Measurements from ENCODE around the gene SLC38A11.

DNA sequence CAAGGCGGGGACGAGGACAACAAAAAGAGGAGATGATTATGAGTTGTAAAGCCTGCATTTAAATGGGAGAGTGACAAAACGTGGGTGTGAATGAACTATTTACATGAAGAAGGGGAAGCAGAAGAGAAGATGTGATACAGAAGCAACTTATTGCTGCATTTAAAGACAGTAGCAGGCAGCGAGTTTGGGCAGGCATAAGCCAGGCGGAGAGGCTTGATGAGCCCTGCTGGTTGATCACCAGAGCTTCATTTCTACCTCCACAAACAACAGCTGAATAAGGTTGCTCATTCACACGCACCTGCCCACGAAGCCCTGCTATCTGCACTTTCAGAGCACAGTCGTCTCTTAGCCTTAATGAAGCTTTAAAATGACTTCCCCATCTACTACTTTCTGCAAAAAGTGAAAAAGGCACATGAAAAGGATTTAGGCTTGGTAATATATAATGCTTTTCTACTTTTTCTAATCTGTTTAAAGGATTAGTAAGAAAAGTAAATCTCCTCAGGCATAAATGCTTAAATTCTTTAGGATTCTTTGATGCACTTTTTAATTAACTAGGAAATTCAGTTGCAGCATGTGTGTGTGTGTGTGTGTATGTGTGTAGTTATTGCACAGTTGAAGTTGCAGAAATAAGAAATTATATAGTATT lies 3.1 kb downstream of the SLC38A11 start:
- TF ChIP-seq BACH2 (CRISPR knock-in tag; IDR thresholded peaks at IDR 0.05; ENCODE audit: borderline replicate concordance) (no peak), TOX (CRISPR knock-in tag; IDR thresholded peaks at IDR 0.05; ENCODE audit: borderline replicate concordance) (no peak), ESRRG (CRISPR knock-in tag; IDR thresholded peaks at IDR 0.05) (no peak), RARB (CRISPR knock-in tag; IDR thresholded peaks at IDR 0.05) (no peak), ISL1 (CRISPR knock-in tag; IDR thresholded peaks at IDR 0.05) (no peak), ZNF70 (CRISPR knock-in tag; IDR thresholded peaks at IDR 0.05) (no peak), PPARA (CRISPR knock-in tag; IDR thresholded peaks at IDR 0.05; ENCODE audit: borderline replicate concordance) (no peak), TSHZ2 (CRISPR knock-in tag; IDR thresholded peaks at IDR 0.05) (no peak), CSDC2 (CRISPR knock-in tag; IDR thresholded peaks at IDR 0.05) (no peak), SNAI2 (CRISPR knock-in tag; IDR thresholded peaks at IDR 0.05) (no peak)
- TF ChIP-seq, protein P1, sequence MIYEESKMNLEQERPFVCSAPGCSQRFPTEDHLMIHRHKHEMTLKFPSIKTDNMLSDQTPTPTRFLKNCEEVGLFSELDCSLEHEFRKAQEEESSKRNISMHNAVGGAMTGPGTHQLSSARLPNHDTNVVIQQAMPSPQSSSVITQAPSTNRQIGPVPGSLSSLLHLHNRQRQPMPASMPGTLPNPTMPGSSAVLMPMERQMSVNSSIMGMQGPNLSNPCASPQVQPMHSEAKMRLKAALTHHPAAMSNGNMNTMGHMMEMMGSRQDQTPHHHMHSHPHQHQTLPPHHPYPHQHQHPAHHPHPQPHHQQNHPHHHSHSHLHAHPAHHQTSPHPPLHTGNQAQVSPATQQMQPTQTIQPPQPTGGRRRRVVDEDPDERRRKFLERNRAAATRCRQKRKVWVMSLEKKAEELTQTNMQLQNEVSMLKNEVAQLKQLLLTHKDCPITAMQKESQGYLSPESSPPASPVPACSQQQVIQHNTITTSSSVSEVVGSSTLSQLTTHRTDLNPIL (CRISPR knock-in tag; IDR thresholded peaks at IDR 0.05; ENCODE audit: low read depth), result no peak
- TF ChIP-seq, protein P2, sequence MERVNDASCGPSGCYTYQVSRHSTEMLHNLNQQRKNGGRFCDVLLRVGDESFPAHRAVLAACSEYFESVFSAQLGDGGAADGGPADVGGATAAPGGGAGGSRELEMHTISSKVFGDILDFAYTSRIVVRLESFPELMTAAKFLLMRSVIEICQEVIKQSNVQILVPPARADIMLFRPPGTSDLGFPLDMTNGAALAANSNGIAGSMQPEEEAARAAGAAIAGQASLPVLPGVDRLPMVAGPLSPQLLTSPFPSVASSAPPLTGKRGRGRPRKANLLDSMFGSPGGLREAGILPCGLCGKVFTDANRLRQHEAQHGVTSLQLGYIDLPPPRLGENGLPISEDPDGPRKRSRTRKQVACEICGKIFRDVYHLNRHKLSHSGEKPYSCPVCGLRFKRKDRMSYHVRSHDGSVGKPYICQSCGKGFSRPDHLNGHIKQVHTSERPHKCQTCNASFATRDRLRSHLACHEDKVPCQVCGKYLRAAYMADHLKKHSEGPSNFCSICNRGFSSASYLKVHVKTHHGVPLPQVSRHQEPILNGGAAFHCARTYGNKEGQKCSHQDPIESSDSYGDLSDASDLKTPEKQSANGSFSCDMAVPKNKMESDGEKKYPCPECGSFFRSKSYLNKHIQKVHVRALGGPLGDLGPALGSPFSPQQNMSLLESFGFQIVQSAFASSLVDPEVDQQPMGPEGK (CRISPR knock-in tag; IDR thresholded peaks at IDR 0.05; ENCODE audit: borderline replicate concordance), result no peak
- TF ChIP-seq, protein P3, sequence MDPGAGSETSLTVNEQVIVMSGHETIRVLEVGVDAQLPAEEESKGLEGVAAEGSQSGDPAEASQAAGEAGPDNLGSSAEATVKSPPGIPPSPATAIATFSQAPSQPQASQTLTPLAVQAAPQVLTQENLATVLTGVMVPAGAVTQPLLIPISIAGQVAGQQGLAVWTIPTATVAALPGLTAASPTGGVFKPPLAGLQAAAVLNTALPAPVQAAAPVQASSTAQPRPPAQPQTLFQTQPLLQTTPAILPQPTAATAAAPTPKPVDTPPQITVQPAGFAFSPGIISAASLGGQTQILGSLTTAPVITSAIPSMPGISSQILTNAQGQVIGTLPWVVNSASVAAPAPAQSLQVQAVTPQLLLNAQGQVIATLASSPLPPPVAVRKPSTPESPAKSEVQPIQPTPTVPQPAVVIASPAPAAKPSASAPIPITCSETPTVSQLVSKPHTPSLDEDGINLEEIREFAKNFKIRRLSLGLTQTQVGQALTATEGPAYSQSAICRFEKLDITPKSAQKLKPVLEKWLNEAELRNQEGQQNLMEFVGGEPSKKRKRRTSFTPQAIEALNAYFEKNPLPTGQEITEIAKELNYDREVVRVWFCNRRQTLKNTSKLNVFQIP (CRISPR knock-in tag; IDR thresholded peaks at IDR 0.05; ENCODE audit: borderline replicate concordance, low read depth), result no peak

All from SK-N-SH treated with all-trans-retinoic acid at 6 μM for 48 hours (cell line).